HepG2 (cell line): Measurements from ENCODE around the gene NEDD1.

ENCODE experiments used
- CENPT ChIP-seq: sonication (generic); formaldehyde crosslinking; IDR thresholded peaks from 2 replicates; pipeline ENCODE4 v1.8.0; 2022; ENCODE audit warnings: low read depth, mild to moderate bottlenecking, moderate library complexity, missing genetic modification reagents
- IRF2 ChIP-seq: IDR thresholded peaks from 2 replicates; pipeline ENCODE4 v1.6.1; 2018; ENCODE audit warnings: missing genetic modification reagents, missing compliant biosample characterization
- PBX3 ChIP-seq: sonication (generic); formaldehyde crosslinking; IDR thresholded peaks from 2 replicates; pipeline ENCODE4 v1.8.1; 2023; ENCODE audit warnings: missing genetic modification reagents, inconsistent platforms, borderline replicate concordance
- POLR2A ChIP-seq, 2 experiments: IDR thresholded peaks; 2 replicates each; pipeline ENCODE4 v1.6.1; 2011; ENCODE audit warnings: low read depth in 2 of 2, low read length in 2 of 2, mild to moderate bottlenecking in 1 of 2, moderate library complexity in 1 of 2; ENCODE audit not compliant: insufficient read depth in 1 of 2
- POLR2AphosphoS2 ChIP-seq: IDR thresholded peaks from 2 replicates; pipeline ENCODE4 v1.6.1; 2011; ENCODE audit warnings: low read depth, low read length, improper control_type of control experiment
- REXO4 ChIP-seq: sonication (generic); formaldehyde crosslinking; IDR thresholded peaks from 2 replicates; pipeline ENCODE4 v1.8.0; 2022; ENCODE audit warnings: missing genetic modification reagents, mild to moderate bottlenecking, borderline replicate concordance
- TIGD3 ChIP-seq: sonication (generic); formaldehyde crosslinking; IDR thresholded peaks from 2 replicates; pipeline ENCODE4 v1.5.1; 2020; ENCODE audit warnings: mild to moderate bottlenecking, missing genetic modification reagents, borderline replicate concordance
- YY1 ChIP-seq: IDR thresholded peaks from 2 replicates; pipeline ENCODE4 v1.6.1; 2011; ENCODE audit warnings: low read length, low read depth, moderate library complexity, mild to moderate bottlenecking; ENCODE audit not compliant: insufficient read depth, insufficient replicate concordance
- TF ChIP-seq, protein P1 (sequence below): IDR thresholded peaks from 2 replicates; pipeline ENCODE4 v1.6.1; 2012; ENCODE audit warnings: low read length, improper control_type of control experiment
- TF ChIP-seq, protein P2 (sequence below): sonication (generic); formaldehyde crosslinking; IDR thresholded peaks from 2 replicates; pipeline ENCODE4 v1.8.1; 2023; ENCODE audit warnings: mild to moderate bottlenecking, missing genetic modification reagents, borderline replicate concordance
- TF ChIP-seq, protein P3 (sequence below): sonication (generic); formaldehyde crosslinking; IDR thresholded peaks from 2 replicates; pipeline ENCODE4 v1.4.0; 2020; ENCODE audit warnings: missing genetic modification reagents

- TF ChIP-seq, protein P1, sequence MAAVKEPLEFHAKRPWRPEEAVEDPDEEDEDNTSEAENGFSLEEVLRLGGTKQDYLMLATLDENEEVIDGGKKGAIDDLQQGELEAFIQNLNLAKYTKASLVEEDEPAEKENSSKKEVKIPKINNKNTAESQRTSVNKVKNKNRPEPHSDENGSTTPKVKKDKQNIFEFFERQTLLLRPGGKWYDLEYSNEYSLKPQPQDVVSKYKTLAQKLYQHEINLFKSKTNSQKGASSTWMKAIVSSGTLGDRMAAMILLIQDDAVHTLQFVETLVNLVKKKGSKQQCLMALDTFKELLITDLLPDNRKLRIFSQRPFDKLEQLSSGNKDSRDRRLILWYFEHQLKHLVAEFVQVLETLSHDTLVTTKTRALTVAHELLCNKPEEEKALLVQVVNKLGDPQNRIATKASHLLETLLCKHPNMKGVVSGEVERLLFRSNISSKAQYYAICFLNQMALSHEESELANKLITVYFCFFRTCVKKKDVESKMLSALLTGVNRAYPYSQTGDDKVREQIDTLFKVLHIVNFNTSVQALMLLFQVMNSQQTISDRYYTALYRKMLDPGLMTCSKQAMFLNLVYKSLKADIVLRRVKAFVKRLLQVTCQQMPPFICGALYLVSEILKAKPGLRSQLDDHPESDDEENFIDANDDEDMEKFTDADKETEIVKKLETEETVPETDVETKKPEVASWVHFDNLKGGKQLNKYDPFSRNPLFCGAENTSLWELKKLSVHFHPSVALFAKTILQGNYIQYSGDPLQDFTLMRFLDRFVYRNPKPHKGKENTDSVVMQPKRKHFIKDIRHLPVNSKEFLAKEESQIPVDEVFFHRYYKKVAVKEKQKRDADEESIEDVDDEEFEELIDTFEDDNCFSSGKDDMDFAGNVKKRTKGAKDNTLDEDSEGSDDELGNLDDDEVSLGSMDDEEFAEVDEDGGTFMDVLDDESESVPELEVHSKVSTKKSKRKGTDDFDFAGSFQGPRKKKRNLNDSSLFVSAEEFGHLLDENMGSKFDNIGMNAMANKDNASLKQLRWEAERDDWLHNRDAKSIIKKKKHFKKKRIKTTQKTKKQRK = no peak
- TF ChIP-seq YY1 = no peak
- no peak for TF ChIP-seq POLR2A (IDR thresholded peaks at IDR 0.05; ENCODE audit: insufficient read depth in 1 of 2, low read depth in 2 of 2, low read length in 2 of 2)
- TF ChIP-seq POLR2AphosphoS2 = no peak
- TF ChIP-seq TIGD3 (CRISPR knock-in tag) = no peak
- TF ChIP-seq IRF2 = no peak
- TF ChIP-seq, protein P2, sequence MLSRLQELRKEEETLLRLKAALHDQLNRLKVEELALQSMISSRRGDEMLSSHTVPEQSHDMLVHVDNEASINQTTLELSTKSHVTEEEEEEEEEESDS (CRISPR knock-in tag) = no peak
- TF ChIP-seq CENPT (CRISPR knock-in tag) = no peak
- TF ChIP-seq PBX3 = no peak
- TF ChIP-seq REXO4 (CRISPR knock-in tag) = no peak
- TF ChIP-seq, protein P3, sequence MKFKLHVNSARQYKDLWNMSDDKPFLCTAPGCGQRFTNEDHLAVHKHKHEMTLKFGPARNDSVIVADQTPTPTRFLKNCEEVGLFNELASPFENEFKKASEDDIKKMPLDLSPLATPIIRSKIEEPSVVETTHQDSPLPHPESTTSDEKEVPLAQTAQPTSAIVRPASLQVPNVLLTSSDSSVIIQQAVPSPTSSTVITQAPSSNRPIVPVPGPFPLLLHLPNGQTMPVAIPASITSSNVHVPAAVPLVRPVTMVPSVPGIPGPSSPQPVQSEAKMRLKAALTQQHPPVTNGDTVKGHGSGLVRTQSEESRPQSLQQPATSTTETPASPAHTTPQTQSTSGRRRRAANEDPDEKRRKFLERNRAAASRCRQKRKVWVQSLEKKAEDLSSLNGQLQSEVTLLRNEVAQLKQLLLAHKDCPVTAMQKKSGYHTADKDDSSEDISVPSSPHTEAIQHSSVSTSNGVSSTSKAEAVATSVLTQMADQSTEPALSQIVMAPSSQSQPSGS (CRISPR knock-in tag) = no peak
These were observed 19.9 kb upstream of the NEDD1 start for GRCh38 chr12:96886998-96887677.
